HG03354 (cell line): ENCODE data around the gene GSG1L.

ENCODE experiments used
- ATAC-seq: cut with Tn5 transposase; IDR thresholded peaks from one replicate; pipeline ENCODE4 v1.9.1; 2021; ENCODE audit warnings: mild to moderate bottlenecking; ENCODE audit not compliant: unreplicated experiment, poor library complexity, severe bottlenecking

The GSG1L gene

GRCh38 chr16:28033870-28034269 is 29.6 kb downstream of the GSG1L start:
- no peak for ATAC-seq

DNA sequence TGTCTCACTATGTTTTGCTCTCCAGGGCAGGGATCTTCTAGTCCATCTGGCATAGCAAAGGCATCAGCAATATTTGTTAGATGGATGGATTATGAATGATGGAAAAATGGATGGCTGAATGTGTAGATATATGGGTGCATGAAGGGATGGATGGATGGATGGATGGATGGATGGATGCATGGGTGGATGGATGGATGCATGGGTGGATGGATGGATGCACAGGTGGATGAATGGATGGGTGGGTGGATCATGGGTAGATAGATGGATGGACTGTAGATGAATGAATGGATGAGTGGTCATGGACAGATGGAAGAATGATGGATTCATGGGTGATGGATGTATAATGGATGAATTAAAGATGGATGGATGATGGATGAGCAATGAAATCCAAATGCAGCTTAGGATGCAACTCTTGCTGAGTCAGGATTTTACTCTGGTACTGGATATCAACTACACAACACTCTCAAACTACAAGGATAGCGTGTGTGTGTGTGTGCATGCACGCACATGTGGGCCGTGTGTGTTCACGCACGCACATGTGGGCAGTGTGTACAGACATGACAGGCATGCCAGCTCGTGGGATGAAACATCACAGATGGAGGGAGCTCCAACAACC is 34.0 kb downstream of the GSG1L start:
- no peak for ATAC-seq

GRCh38 chr16:28027055-28027454 is 36.5 kb downstream of the GSG1L start:
- ATAC-seq = no peak

DNA sequence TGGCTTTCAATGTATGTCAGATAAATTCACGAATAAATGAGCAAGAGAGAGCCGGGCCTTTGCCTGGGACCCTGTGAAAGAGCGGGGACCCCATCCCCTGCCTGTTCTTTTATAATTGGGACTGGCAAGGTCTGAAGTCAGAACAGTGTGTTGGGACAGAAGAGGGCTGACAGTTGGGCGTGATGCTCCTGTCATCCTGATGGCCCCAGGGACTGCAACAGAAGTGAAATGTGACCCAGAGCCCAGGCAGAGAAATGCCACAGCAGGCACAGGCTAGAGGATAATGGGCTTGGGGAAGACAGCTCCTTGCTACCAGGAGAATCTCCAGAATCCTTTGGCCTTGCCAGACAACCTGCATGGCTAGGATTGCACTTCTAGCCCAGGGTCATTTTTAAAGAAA is 37.9 kb downstream of the GSG1L start:
- ATAC-seq = no peak

DNA sequence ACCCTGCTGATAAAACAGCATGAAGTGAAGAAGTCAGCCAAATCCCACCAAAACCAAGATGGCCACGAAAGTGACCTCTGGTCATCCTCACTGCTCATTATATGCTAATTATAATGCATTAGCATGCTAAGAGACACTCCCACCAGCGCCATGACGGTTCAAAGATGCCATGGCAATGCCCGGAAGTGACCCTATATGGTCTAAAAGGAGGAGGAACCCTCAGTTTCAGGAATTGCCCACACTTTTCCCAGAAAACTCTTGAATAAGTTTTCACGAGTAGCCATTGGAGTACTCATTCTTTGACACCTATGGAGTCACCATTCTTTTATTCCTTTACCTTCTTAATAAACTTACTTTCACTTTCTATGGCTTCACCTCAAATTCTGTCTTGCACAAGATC is 44.3 kb downstream of the GSG1L start:
- ATAC-seq = no peak

DNA sequence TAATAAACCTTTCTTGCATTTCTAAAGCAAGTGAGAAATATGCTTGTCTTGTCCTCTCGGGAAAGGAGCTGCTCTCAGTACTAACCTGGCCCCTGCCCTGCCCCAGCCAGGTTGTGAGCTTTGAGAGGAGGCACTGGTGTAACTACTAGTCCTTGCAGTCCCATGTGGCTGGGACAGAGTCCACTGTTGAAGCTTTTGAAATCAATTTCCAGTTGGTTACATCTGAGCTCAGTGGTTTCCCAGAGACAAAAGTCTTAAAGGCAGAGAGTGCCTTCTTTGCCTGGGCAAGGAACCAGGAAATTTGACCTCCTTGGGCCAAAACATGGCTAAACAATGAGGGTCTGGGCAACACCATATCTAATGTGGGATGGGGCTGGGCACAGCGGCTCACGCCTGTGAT is 48.7 kb downstream of the GSG1L start:
- no peak for ATAC-seq

DNA sequence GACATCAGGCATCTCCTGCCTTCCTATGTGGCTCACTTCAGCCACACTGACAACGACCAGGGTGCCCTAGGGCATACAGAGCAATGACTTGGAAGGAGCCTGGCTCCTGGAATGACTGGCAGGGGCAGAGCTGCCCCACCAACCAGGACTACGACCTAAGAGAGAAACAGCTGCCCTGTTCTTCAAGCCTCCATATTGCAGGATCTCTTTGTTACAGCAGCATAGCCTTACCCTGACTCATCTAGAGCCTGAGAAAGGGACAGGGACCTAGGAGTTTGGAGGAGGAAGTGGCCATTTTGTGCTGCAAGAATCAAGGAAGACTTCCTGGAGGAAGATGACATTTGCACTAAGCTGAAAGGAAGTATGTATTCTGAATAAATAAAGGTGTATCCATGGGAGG is 49.6 kb downstream of the GSG1L start:
- no peak for ATAC-seq

DNA sequence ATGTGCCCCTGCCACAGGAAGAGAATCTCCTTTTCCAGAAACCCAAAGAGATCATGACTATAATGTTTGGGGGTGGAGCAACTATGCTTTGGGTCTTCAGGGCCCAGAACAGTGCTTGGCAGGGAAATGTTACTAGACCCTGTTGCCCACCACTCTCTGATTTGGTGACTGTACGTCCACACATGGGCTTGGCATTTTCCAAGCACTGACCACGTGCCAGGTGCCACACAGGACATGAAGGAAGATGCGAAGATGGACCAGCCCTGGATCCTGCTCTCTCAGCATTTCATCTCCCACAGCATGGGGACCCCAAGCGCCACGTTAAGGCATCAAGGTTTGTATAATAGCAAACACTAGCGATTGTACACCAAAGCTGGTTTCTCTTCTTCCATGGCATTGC is 50.1 kb downstream of the GSG1L start:
- ATAC-seq = no peak

DNA sequence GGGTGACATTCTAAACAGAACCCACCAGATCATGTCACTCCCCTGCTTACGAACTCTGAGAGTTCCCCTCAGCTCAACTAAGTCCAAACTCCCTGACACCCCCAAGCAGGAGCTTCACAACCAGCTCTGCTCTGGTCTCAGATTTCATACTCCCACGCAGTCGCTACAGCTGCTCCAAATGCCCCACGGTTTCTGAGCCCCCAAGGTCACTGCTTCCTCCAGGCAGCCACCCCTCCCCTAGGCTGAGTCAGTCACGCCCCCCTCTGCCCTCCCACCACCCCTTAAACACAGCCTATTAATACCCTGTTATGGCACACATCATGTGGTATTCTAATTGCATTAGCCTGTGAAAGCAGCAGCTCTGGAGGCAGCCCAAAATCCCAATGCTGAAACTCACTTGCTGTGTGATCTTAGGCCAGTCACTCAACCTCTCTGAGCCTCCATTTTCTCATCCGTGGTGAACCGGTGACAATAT is 51.5 kb downstream of the GSG1L start:
- ATAC-seq = no peak

GRCh38 chr16:28011223-28011622 is 52.3 kb downstream of the GSG1L start:
- no peak for ATAC-seq

DNA sequence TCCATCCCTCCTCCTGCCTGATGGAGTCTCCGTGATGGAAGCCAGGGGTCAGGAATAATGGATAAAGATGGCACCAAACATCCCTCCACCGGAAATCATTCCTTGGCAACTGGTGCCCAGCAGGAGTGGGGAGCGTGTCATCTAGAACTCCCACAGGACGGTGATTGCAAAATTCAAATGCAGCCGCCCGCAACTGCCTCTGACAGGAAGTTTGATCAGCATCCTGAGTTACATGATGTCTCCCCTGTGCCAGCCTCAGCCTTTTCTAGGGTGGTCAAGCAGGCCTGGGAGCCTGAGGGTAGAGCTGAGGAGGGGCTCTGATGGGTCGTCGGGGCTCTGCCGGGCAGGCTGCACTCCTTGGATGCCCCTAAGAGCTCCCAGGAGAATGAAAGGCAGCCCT is 52.8 kb downstream of the GSG1L start:
- ATAC-seq = no peak

DNA sequence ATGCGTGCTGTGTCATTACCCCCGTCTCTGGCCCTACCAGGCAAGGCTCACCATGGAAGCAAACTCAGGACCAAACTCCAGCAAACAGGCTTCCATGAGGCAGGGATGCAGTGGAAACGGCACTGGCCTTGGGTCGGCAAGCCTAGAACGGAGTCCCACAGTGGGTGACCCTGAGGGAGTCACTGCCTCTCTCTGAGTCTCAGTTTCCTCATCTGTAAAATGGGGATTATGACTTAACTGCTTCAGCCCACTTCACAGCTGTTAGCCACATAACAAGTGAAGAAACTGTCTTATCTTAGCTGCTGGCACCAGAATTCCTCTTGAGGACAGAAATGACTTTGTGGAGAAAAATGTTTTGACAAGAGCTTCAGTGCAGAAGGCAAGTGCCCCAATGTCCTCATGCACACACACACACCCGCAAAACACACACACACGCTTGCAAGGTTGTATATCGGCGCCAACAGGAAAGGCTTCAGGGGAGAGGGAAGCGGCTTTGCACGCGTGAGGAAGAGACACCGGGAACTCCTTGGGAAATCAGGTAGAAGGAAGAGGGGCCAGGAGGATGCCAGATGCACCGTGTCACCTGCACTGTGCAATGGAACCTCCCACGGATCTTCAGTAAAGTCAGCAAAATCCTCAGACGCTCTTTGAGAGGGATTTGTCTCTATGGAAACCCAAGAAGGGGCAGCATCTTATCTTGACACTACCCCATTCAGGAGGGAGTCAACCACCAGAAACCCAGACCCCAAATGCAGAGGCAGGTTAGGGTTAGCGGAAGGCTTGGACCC is 53.7 kb downstream of the GSG1L start:
- ATAC-seq = no peak

DNA sequence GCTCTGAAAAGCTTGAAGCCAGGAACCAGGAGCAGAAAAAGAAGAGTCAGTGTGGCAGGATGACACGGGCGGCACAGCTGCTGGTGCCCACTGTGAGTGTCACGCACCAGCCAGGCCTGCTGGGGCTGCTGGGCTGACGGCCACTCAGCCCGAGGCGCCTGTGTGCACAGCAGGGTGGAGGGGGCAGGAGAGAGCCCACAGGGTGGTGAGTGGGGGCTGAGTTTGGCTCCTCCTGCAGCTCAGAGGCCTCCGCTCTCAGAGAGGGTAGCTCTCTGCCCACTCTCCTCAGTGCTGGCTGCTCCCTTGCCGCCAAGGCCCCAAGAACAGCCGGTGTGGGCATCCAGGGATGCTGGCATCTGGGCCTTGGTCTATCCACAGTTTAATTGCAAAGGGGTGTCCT is 59.6 kb downstream of the GSG1L start:
- ATAC-seq = no peak

GRCh38 chr16:28003021-28003865 is 60.3 kb downstream of the GSG1L start:
- ATAC-seq = no peak

DNA sequence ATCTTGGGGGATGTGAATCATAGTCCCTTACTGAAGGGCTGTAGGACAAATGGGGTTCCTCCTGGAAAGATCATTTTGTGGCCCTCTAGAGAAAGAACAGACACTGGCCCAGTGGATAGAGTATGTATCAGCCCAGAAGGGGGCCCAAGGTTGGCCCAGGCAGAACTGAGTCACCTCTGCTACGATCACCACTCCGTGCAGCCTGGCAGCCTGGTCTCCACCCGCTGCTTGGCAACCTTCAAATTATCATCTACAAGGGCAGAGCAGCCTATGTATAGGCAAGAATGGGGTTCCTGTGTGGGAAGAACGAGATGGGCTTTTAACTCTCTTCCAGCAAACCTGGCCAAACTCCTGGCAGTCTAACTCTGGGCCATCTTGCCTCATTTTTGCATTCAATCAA is 61.9 kb downstream of the GSG1L start:
- no peak for ATAC-seq

- ATAC-seq = no peak
Measured at GRCh38 chr16:28001184-28001583, 62.3 kb downstream of the GSG1L start.

DNA sequence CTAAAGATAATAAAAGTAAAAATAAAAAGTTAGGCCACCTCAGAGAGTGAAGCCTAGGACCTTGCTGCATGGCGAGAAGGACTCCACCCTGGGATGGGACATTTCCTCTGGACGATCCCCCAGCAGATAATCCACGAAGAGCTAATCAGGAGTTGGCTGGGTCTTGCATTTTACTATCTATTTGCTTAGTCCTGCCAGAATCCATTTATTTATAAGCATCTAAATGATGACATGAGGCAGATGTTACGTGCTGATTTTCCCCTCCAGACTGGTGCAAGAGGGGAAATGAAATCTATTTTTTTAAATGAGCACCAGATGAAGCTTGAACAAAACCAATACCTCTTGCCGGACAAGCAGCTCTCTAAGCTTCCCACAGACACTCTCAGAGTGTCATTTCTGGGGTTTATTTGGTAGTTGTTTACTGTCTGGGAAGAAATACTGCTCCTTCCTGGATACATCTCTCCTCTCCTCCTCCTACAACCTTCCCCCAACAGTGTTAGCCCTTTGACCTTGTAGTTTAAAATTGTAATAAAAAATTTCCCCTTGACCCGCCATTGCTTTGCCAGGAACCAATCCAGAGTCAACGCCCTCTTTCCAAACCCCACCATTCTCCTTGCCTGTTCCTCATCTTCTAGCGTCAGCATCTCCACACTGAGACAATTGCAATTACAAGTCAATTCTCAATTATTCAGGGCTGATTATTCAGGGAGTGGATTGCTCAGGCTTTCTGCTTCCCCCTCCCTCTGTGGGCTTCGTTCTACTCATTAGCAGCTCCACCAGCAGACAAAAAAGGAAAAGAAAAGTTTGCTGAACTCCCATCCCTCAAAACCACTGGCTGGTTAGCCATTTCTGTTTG is 63.0 kb downstream of the GSG1L start:
- no peak for ATAC-seq

DNA sequence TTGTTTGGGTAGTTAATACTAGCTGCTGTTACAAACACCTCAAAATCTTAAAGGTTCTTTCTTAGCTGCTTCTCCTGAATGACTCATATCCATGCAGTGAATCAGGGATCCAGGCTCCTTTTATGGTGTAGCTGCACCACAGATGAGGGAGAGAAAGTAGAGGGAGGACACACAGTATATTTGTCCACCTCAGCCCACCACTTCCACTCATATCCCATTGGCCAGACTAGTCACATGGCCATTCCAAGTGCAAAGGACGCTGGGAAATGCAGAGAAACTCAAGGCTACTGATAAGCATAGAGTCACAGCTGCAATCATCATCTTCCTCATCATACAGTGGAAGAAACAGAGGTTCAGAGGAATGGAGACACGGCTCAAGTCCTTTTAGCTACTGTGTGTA is 63.8 kb downstream of the GSG1L start:
- no peak for ATAC-seq

DNA sequence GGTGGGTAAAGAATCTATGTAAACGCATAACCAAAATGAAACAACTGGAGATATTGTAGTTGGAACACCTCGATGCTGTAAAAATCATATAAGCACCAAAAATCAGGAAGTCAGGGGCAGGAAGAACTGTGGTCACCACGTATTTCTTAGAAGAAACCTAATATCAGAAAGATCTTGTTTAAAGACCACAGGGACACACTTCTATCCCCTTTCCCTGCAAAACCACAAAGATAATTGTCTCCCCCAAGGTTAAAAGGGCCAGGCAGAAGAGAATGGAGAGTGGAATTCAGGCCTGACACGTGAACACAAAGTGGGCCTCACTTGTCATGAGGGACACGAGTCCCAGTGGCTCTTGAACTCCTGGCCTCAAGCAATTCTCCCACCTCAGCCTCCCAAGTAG is 68.1 kb downstream of the GSG1L start:
- no peak for ATAC-seq

- no peak for ATAC-seq
Measured at GRCh38 chr16:27994686-27995085, 68.8 kb downstream of the GSG1L start.
